Liver (tissue), 9 donors: Measurements from ENCODE around the gene RAC2. TPM values are rescaled to one million over a fixed set of nuclear protein-coding genes. Genes with fewer than 3 reads are reported as not detected.

ENCODE experiments used
- DNase-seq: peaks from one replicate; pipeline ENCODE4 v3.0.0-alpha.2; 2017; ENCODE audit warnings: low spot score
- H3K27ac ChIP-seq, 2 donors: one replicate each; pipeline ENCODE4 v1.7.0; 2013; ENCODE audit warnings: inconsistent platforms in 2 of 2, low read length in 2 of 2, control low read depth in 1 of 2, low read depth in 1 of 2, mild to moderate bottlenecking in 1 of 2
- H3K27me3 ChIP-seq, 4 donors: one replicate each; pipeline versions ENCODE4 v1.6.1 to v1.7.0; 2013; ENCODE audit warnings: low read length in 3 of 4, inconsistent platforms in 1 of 4, mild to moderate bottlenecking in 1 of 4, moderate library complexity in 1 of 4; ENCODE audit not compliant: control insufficient read depth in 4 of 4, insufficient read depth in 4 of 4
- H3K36me3 ChIP-seq, 4 donors: one replicate each; pipeline versions ENCODE4 v1.6.1 to v1.7.0; 2013; ENCODE audit warnings: low read length in 3 of 4, mild to moderate bottlenecking in 3 of 4, low read depth in 1 of 4, moderate library complexity in 1 of 4; ENCODE audit not compliant: control insufficient read depth in 4 of 4, insufficient read depth in 3 of 4
- H3K4me1 ChIP-seq, 4 donors: one replicate each; pipeline versions ENCODE4 v1.6.1 to v1.7.0; 2013; ENCODE audit warnings: low read length in 3 of 4, mild to moderate bottlenecking in 3 of 4, moderate library complexity in 1 of 4; ENCODE audit not compliant: control insufficient read depth in 4 of 4, insufficient read depth in 4 of 4
- H3K4me3 ChIP-seq, 3 donors: one replicate each; pipeline versions ENCODE4 v1.6.1 to v1.7.0; 2013; ENCODE audit warnings: low read length in 3 of 3, control low read depth in 1 of 3, low read depth in 1 of 3, mild to moderate bottlenecking in 1 of 3
- H3K9ac ChIP-seq, 2 donors: one replicate each; pipeline ENCODE4 v1.7.0; 2013; ENCODE audit warnings: low read length in 2 of 2, mild to moderate bottlenecking in 2 of 2, moderate library complexity in 2 of 2, control low read depth in 1 of 2, low read depth in 1 of 2
- H3K9me3 ChIP-seq, 4 donors: one replicate each; pipeline versions ENCODE4 v1.6.1 to v1.7.0; 2013; ENCODE audit warnings: low read length in 3 of 4; ENCODE audit not compliant: control insufficient read depth in 4 of 4
- EGR1 ChIP-seq, 2 donors: IDR thresholded peaks; 2 replicates each; pipeline ENCODE4 v1.6.1; 2016 to 2018; ENCODE audit warnings: antibody characterized with exemption in 2 of 2, low read depth in 2 of 2
- FOXA1 ChIP-seq: IDR thresholded peaks from 2 replicates; pipeline ENCODE4 v1.6.1; 2016; ENCODE audit warnings: antibody characterized with exemption
- FOXA2 ChIP-seq: IDR thresholded peaks from 2 replicates; pipeline ENCODE4 v1.6.1; 2016; ENCODE audit warnings: antibody characterized with exemption
- GABPA ChIP-seq, 2 donors: IDR thresholded peaks in 1 of 2; conservative IDR thresholded peaks in 1 of 2; 2 replicates each; pipeline ENCODE4 v1.6.1; 2016; ENCODE audit warnings: antibody characterized with exemption in 2 of 2, mild to moderate bottlenecking in 1 of 2, moderate library complexity in 1 of 2
- HNF4A ChIP-seq, 2 donors: conservative IDR thresholded peaks; 2 replicates each; pipeline ENCODE4 v1.6.1; 2016; ENCODE audit warnings: antibody characterized with exemption in 2 of 2, mild to moderate bottlenecking in 2 of 2
- HNF4G ChIP-seq: IDR thresholded peaks from 2 replicates; pipeline ENCODE4 v1.6.1; 2016; ENCODE audit warnings: antibody characterized with exemption
- JUND ChIP-seq, 2 donors: IDR thresholded peaks; 2 replicates each; pipeline ENCODE4 v1.6.1; 2016; ENCODE audit warnings: antibody characterized with exemption in 2 of 2
- NR2F2 ChIP-seq: IDR thresholded peaks from 2 replicates; pipeline ENCODE4 v1.6.1; 2016; ENCODE audit warnings: antibody characterized with exemption
- RAD21 ChIP-seq, 2 donors: IDR thresholded peaks; 2 replicates each; pipeline ENCODE4 v1.6.1; 2016; ENCODE audit warnings: antibody characterized with exemption in 2 of 2, mild to moderate bottlenecking in 2 of 2
- RXRA ChIP-seq, 2 donors: IDR thresholded peaks; 2 replicates each; pipeline ENCODE4 v1.6.1; 2017 to 2018; ENCODE audit warnings: antibody characterized with exemption in 2 of 2, mild to moderate bottlenecking in 1 of 2
- SP1 ChIP-seq: IDR thresholded peaks from 2 replicates; pipeline ENCODE4 v1.6.1; 2018; ENCODE audit warnings: antibody characterized with exemption, mild to moderate bottlenecking
- TAF1 ChIP-seq: conservative IDR thresholded peaks from 2 replicates; pipeline ENCODE4 v1.6.1; 2016; ENCODE audit warnings: antibody characterized with exemption, mild to moderate bottlenecking
- YY1 ChIP-seq: IDR thresholded peaks from 2 replicates; pipeline ENCODE4 v1.6.1; 2016; ENCODE audit warnings: antibody characterized with exemption, mild to moderate bottlenecking
- WGBS: extraction: QIAGEN DNeasy Blood & Tissue Kit; methylation state at CpG from one replicate; pipeline ENCODE4 v1.1.7; 2013; 5-methylcytosine and 5-hydroxymethylcytosine counted together
- polyA plus RNA-seq, 2 donors: library from polyadenylated mRNA; stranded (reverse) in 1 of 2; unstranded in 1 of 2; fragments of 200-250 nt in 1 of 2; fragments of >200 nt in 1 of 2; fragmentation: Nextera tagmentation in 1 of 2; extraction: Ambion mirVana in 1 of 2; gene quantifications; one replicate each; pipeline versions ENCODE4 v1.2.1 to v1.2.3, GENCODE V29; 2013 to 2015
- total RNA-seq, 2 donors: library from RNA; depleted of rRNA; stranded (reverse); fragments of >200 nt; gene quantifications; one replicate each; pipeline ENCODE4 v1.2.3, GENCODE V29; 2014
- TF ChIP-seq, protein P1 (sequence below): IDR thresholded peaks from 2 replicates; pipeline ENCODE4 v1.6.1; 2016; ENCODE audit warnings: antibody characterized with exemption
- TF ChIP-seq, protein P2 (sequence below): IDR thresholded peaks from 2 replicates; pipeline ENCODE4 v1.6.1; 2016; ENCODE audit warnings: antibody characterized with exemption
- TF ChIP-seq, protein P3 (sequence below): IDR thresholded peaks from 2 replicates; pipeline ENCODE4 v1.6.1; 2016; ENCODE audit warnings: antibody characterized with exemption
- TF ChIP-seq, protein P4 (sequence below): fragments of 150-350 bp; IDR thresholded peaks from 2 replicates; pipeline ENCODE4 v1.5.1; 2017; ENCODE audit warnings: improper control_type of control experiment, low read depth, low read length; ENCODE audit not compliant: missing input control
- TF ChIP-seq, protein P5 (sequence below): IDR thresholded peaks from 2 replicates; pipeline ENCODE4 v1.6.1; 2016; ENCODE audit warnings: antibody characterized with exemption, mild to moderate bottlenecking
- donor health status: healthy.
- donor health status: healthy.
- donor health status: healthy.
- donor health status: healthy.
- donor health status: healthy.

Gene RAC2
- total and polyA plus RNA-seq, 4 donors = 4.0 to 15.0 (median 7.4) TPM

DNA sequence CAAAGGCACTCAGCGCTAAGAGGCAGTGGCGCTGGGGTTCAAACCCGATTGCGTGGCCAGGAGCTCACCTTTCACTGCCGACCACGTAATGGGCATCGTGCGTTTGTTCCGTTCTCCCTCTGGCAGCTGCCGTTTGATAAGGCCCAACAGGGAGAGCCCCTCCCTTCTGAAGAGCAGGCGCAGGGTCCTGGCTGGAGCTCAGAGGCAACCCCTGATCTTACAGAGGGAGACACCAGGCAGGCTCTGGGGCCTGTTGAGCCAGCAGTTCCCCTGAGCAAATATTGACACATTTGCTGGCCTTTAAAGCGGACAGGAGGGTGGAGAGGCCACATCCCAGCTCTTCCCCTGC, 44.3 kb downstream of the RAC2 start (continued):
- TF ChIP-seq TAF1 = no peak
- TF ChIP-seq, protein P1, sequence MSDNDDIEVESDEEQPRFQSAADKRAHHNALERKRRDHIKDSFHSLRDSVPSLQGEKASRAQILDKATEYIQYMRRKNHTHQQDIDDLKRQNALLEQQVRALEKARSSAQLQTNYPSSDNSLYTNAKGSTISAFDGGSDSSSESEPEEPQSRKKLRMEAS = no peak
- peak; percentile 71 for TF ChIP-seq FOXA2
- TF ChIP-seq NR2F2 = no peak
- TF ChIP-seq, protein P2, sequence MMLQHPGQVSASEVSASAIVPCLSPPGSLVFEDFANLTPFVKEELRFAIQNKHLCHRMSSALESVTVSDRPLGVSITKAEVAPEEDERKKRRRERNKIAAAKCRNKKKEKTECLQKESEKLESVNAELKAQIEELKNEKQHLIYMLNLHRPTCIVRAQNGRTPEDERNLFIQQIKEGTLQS = no peak
- TF ChIP-seq, protein P3, sequence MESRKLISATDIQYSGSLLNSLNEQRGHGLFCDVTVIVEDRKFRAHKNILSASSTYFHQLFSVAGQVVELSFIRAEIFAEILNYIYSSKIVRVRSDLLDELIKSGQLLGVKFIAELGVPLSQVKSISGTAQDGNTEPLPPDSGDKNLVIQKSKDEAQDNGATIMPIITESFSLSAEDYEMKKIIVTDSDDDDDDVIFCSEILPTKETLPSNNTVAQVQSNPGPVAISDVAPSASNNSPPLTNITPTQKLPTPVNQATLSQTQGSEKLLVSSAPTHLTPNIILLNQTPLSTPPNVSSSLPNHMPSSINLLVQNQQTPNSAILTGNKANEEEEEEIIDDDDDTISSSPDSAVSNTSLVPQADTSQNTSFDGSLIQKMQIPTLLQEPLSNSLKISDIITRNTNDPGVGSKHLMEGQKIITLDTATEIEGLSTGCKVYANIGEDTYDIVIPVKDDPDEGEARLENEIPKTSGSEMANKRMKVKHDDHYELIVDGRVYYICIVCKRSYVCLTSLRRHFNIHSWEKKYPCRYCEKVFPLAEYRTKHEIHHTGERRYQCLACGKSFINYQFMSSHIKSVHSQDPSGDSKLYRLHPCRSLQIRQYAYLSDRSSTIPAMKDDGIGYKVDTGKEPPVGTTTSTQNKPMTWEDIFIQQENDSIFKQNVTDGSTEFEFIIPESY = no peak
- TF ChIP-seq RAD21 (IDR thresholded peaks at IDR 0.05) = no peak
- peak; percentile 51 for TF ChIP-seq FOXA1
- TF ChIP-seq GABPA (IDR thresholded peaks at IDR 0.05 in 1 of 2, conservative IDR thresholded peaks at IDR 0.05 in 1 of 2) = no peak
- TF ChIP-seq HNF4A (conservative IDR thresholded peaks at IDR 0.05) = peak in 1 of 2 donors; percentile 16

DNA sequence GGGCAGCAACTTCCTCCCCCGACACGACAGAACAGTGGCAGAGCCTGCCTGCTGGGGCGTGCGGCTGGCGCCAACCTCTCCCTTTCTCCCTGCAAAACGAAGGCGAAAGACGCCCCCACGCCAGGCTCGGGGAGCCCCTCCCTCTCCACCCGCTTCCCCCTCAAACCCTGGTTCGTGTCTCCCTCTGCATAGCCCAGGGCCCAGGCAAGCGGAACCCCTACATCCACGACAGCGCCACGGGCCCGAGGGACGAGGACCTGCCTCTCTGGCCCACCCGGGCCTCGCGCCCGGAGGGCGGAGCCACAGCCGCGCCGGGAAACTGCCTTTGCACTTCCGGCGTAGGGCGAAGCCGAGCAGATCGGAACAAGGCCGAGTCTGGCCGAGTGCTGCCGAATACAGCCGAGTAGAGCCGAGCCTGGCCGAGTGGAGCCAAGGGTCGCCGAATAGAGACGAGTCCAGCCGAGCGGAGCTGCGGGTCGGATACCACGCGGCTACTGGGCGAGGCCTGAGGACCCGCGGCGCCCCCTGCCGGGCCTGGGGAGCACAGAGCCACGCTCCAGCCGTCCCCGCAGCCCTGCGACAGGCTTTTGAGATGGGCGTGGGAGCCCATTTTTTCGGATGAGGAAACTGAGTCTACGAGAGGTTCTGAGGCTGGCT, 44.8 kb downstream of the RAC2 start:
- Histone ChIP-seq H3K27ac (peak overlapping the region; percentile 96), H3K36me3 (no peaks in the 10 kb centered on the region), H3K4me1 (peaks cover 26 to 50% (median 42%) of the 10 kb centered on the region in 4 donors), H3K4me3 (peak overlapping the region; percentile 59 to 85 (median 79)), H3K9me3 (no peaks in the 10 kb centered on the region), H3K9ac (peak overlapping the region; percentile 72 to 100), H3K27me3 (no peaks in the 10 kb centered on the region)
- under 1% methylated on average over 58 of the region's 58 CpGs for WGBS
- no peak for TF ChIP-seq HNF4A (conservative IDR thresholded peaks at IDR 0.05)
- TF ChIP-seq YY1 = peak; percentile 52
- peak; percentile 82 to 84 for TF ChIP-seq RAD21 (IDR thresholded peaks at IDR 0.05)
- TF ChIP-seq, protein P4, sequence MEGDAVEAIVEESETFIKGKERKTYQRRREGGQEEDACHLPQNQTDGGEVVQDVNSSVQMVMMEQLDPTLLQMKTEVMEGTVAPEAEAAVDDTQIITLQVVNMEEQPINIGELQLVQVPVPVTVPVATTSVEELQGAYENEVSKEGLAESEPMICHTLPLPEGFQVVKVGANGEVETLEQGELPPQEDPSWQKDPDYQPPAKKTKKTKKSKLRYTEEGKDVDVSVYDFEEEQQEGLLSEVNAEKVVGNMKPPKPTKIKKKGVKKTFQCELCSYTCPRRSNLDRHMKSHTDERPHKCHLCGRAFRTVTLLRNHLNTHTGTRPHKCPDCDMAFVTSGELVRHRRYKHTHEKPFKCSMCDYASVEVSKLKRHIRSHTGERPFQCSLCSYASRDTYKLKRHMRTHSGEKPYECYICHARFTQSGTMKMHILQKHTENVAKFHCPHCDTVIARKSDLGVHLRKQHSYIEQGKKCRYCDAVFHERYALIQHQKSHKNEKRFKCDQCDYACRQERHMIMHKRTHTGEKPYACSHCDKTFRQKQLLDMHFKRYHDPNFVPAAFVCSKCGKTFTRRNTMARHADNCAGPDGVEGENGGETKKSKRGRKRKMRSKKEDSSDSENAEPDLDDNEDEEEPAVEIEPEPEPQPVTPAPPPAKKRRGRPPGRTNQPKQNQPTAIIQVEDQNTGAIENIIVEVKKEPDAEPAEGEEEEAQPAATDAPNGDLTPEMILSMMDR = peak; percentile 91
- TF ChIP-seq JUND (IDR thresholded peaks at IDR 0.05) = no peak
- TF ChIP-seq NR2F2 = no peak
- peak in 1 of 2 donors; percentile 16 for TF ChIP-seq RXRA (IDR thresholded peaks at IDR 0.05)
- TF ChIP-seq FOXA2 = no peak
- no peak for TF ChIP-seq EGR1 (IDR thresholded peaks at IDR 0.05; ENCODE audit: low read depth in 2 of 2)
- no peak for TF ChIP-seq FOXA1
- TF ChIP-seq, protein P2 = no peak
- TF ChIP-seq TAF1 = no peak
- TF ChIP-seq SP1 = peak; percentile 58
- TF ChIP-seq, protein P5, sequence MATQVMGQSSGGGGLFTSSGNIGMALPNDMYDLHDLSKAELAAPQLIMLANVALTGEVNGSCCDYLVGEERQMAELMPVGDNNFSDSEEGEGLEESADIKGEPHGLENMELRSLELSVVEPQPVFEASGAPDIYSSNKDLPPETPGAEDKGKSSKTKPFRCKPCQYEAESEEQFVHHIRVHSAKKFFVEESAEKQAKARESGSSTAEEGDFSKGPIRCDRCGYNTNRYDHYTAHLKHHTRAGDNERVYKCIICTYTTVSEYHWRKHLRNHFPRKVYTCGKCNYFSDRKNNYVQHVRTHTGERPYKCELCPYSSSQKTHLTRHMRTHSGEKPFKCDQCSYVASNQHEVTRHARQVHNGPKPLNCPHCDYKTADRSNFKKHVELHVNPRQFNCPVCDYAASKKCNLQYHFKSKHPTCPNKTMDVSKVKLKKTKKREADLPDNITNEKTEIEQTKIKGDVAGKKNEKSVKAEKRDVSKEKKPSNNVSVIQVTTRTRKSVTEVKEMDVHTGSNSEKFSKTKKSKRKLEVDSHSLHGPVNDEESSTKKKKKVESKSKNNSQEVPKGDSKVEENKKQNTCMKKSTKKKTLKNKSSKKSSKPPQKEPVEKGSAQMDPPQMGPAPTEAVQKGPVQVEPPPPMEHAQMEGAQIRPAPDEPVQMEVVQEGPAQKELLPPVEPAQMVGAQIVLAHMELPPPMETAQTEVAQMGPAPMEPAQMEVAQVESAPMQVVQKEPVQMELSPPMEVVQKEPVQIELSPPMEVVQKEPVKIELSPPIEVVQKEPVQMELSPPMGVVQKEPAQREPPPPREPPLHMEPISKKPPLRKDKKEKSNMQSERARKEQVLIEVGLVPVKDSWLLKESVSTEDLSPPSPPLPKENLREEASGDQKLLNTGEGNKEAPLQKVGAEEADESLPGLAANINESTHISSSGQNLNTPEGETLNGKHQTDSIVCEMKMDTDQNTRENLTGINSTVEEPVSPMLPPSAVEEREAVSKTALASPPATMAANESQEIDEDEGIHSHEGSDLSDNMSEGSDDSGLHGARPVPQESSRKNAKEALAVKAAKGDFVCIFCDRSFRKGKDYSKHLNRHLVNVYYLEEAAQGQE = peak; percentile 35
- TF ChIP-seq, protein P3 = no peak
- TF ChIP-seq, protein P1 = no peak
- peak; percentile 84 for TF ChIP-seq HNF4G
- peak in 1 of 2 donors; percentile 92 for TF ChIP-seq GABPA (IDR thresholded peaks at IDR 0.05 in 1 of 2, conservative IDR thresholded peaks at IDR 0.05 in 1 of 2)
- DNase-seq = peak; percentile 100
